LNCaP clone FGC (cell line): ENCODE results near the gene KLHL1.

ENCODE experiments used
- DNase-seq: peaks from one replicate; pipeline ENCODE4 v3.0.0-alpha.2; 2011; ENCODE audit warnings: low read depth
- H3K4me3 ChIP-seq: 2 replicates; pipeline ENCODE4 v1.5.1; 2011; ENCODE audit warnings: mild to moderate bottlenecking, low read depth, low read length, control low read depth
- CTCF ChIP-seq: IDR thresholded peaks from 2 replicates; pipeline ENCODE4 v1.5.1; 2012; ENCODE audit warnings: mild to moderate bottlenecking; ENCODE audit not compliant: control insufficient read depth, insufficient read depth; ENCODE audit errors: extremely low read depth

The KLHL1 gene

GRCh38 chr13:69721631-69722030 is 386.6 kb downstream of the KLHL1 start:
- no peak for DNase-seq
- no peak for TF ChIP-seq CTCF

GRCh38 chr13:69720278-69720983 is 387.8 kb downstream of the KLHL1 start:
- no peak for TF ChIP-seq CTCF
- H3K4me3 ChIP-seq, result no peak overlapping the region
- DNase-seq, result peak; percentile 39

More at GRCh38 chr13:69721631-69722030, 386.6 kb downstream of the KLHL1 start:
- H3K4me3 ChIP-seq, result no peak overlapping the region

- DNase-seq, result no peak
- TF ChIP-seq CTCF, result no peak
- no peak overlapping the region for H3K4me3 ChIP-seq
Measured at GRCh38 chr13:69706807-69707206, 401.4 kb downstream of the KLHL1 start.

- H3K4me3 ChIP-seq, result no peak overlapping the region
- DNase-seq, result no peak
- no peak for TF ChIP-seq CTCF
Measured at GRCh38 chr13:69704311-69704710, 403.9 kb downstream of the KLHL1 start.

- TF ChIP-seq CTCF, result no peak
- no peak overlapping the region for H3K4me3 ChIP-seq
- no peak for DNase-seq
Measured at GRCh38 chr13:69690999-69691398, 417.3 kb downstream of the KLHL1 start.

- no peak overlapping the region for H3K4me3 ChIP-seq
- no peak for DNase-seq
- TF ChIP-seq CTCF, result no peak
Measured at GRCh38 chr13:69683921-69684686, 424.1 kb downstream of the KLHL1 start.
